Trophoblast cell (in vitro differentiated cells and primary cell): Measurements from ENCODE around the gene AIDA.

Experiments used
- DNase-seq, 2 donors: peaks; one replicate each; pipeline ENCODE4 v3.0.0-alpha.2; 2016
- H2AFZ ChIP-seq: 2 replicates; pipeline ENCODE4 v1.6.1; 2013; ENCODE audit warnings: low read length, moderate library complexity, mild to moderate bottlenecking; ENCODE audit not compliant: insufficient read depth, poor library complexity
- H2AK5ac ChIP-seq: 2 replicates; pipeline ENCODE4 v1.6.1; 2013; ENCODE audit warnings: mild to moderate bottlenecking, low read length
- H2BK120ac ChIP-seq: 2 replicates; pipeline ENCODE4 v1.6.1; 2013; ENCODE audit warnings: low read length, mild to moderate bottlenecking, moderate library complexity; ENCODE audit not compliant: insufficient read depth, poor library complexity
- H2BK12ac ChIP-seq: 2 replicates; pipeline ENCODE4 v1.6.1; 2013; ENCODE audit warnings: mild to moderate bottlenecking, low read length, moderate library complexity
- H2BK5ac ChIP-seq: 2 replicates; pipeline ENCODE4 v1.6.1; 2013; ENCODE audit warnings: low read length, low read depth, moderate library complexity, mild to moderate bottlenecking; ENCODE audit not compliant: poor library complexity
- H3K14ac ChIP-seq: 2 replicates; pipeline ENCODE4 v1.6.1; 2013; ENCODE audit warnings: mild to moderate bottlenecking, low read length
- H3K18ac ChIP-seq: 2 replicates; pipeline ENCODE4 v1.6.1; 2013; ENCODE audit warnings: mild to moderate bottlenecking, low read length
- H3K23ac ChIP-seq: 2 replicates; pipeline ENCODE4 v1.6.1; 2013; ENCODE audit warnings: low read length
- H3K27ac ChIP-seq: 2 replicates; pipeline ENCODE4 v1.5.1; 2013; ENCODE audit warnings: low read depth, mild to moderate bottlenecking, inconsistent platforms, low read length, moderate library complexity
- H3K27me3 ChIP-seq: 2 replicates; pipeline ENCODE4 v1.6.1; 2013; ENCODE audit warnings: inconsistent platforms, mild to moderate bottlenecking, low read length, moderate library complexity; ENCODE audit not compliant: insufficient read depth
- H3K36me3 ChIP-seq, 2 experiments: 1 replicate in 1 of 2; 2 replicates in 1 of 2; pipeline ENCODE4 v1.6.1; 2013; ENCODE audit warnings: low read length in 2 of 2, mild to moderate bottlenecking in 2 of 2, moderate library complexity in 1 of 2; ENCODE audit not compliant: insufficient read depth in 2 of 2, control insufficient read depth in 1 of 2
- H3K4ac ChIP-seq: 2 replicates; pipeline ENCODE4 v1.6.1; 2013; ENCODE audit warnings: low read depth, mild to moderate bottlenecking, low read length, moderate library complexity
- H3K4me1 ChIP-seq, 2 experiments: 1 replicate in 1 of 2; 2 replicates in 1 of 2; pipeline ENCODE4 v1.6.1; 2013; ENCODE audit warnings: low read length in 2 of 2, mild to moderate bottlenecking in 2 of 2, moderate library complexity in 1 of 2; ENCODE audit not compliant: insufficient read depth in 2 of 2, control insufficient read depth in 1 of 2
- H3K4me2 ChIP-seq: 2 replicates; pipeline ENCODE4 v1.6.1; 2013; ENCODE audit warnings: inconsistent platforms, mild to moderate bottlenecking, low read length, moderate library complexity
- H3K4me3 ChIP-seq: 2 replicates; pipeline ENCODE4 v1.5.1; 2013; ENCODE audit warnings: mild to moderate bottlenecking, low read depth, low read length, inconsistent platforms
- H3K79me1 ChIP-seq: one replicate; pipeline ENCODE4 v1.6.1; 2013; ENCODE audit warnings: low read length
- H3K79me2 ChIP-seq: 2 replicates; pipeline ENCODE4 v1.6.1; 2013; ENCODE audit warnings: low read length, mild to moderate bottlenecking; ENCODE audit not compliant: control insufficient read depth, insufficient read depth, poor library complexity
- H3K9ac ChIP-seq: 2 replicates; pipeline ENCODE4 v1.6.1; 2013; ENCODE audit warnings: mild to moderate bottlenecking, low read length
- H3K9me3 ChIP-seq: 2 replicates; pipeline ENCODE4 v1.6.1; 2013; ENCODE audit warnings: low read depth, mild to moderate bottlenecking, control low read depth, inconsistent platforms, low read length; ENCODE audit not compliant: insufficient read depth
- H4K12ac ChIP-seq: 2 replicates; pipeline ENCODE4 v1.6.1; 2013; ENCODE audit warnings: low read depth, mild to moderate bottlenecking, low read length, moderate library complexity
- H4K8ac ChIP-seq: 2 replicates; pipeline ENCODE4 v1.6.1; 2013; ENCODE audit warnings: low read depth, mild to moderate bottlenecking, low read length, moderate library complexity
- H4K91ac ChIP-seq: one replicate; pipeline ENCODE4 v1.6.1; 2013; ENCODE audit warnings: low read depth, mild to moderate bottlenecking, low read length, moderate library complexity
- WGBS: extraction: QIAGEN DNeasy Blood & Tissue Kit; methylation state at CpG from one replicate; pipeline ENCODE4 v1.1.7; 2013; ENCODE audit warnings: missing lambda C conversion rate; ENCODE audit not compliant: insufficient read length, insufficient coverage; ENCODE audit errors: extremely low coverage; 5-methylcytosine and 5-hydroxymethylcytosine counted together

AIDA gene

DNA sequence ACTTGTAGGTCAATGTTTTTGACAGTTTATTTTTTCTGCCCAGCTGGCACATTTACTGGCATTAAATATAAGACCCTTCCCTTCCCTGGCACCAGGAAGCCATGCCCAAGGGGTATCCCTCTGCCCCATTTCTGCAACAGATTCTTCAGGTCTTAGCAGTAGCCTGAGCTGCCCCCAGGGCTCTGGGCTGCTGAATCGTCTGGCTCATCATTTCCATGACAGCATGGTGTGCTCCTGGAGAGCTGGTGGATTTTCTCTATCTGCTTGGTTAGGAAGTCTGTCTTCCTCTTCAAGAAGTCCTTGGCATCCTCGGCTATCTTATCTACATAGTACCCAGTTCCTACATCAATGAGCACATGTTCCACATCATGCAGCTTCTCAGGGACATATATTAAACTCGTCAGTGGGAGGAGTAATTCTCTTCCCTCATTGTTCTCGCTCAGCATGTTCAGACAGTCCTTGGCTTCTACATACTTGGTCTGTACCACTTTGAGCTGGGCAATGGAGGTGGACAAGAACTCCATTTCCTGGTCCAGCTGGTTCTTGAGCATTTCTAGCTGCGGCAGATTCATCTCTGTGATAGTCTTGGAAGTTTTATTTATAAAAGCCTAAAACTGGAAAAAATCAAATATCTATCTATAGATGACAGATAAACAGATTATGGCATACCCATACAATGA is 70.9 kb downstream of the AIDA start:
- Histone ChIP-seq H2BK120ac (no peak overlapping the region), H3K9me3 (no peaks in the 10 kb centered on the region), H3K79me2 (peaks cover 3% of the 10 kb centered on the region), H3K9ac (no peak overlapping the region), H2AFZ (no peak overlapping the region), H3K4me3 (no peak overlapping the region), H2BK5ac (no peak overlapping the region), H3K23ac (no peak overlapping the region), H3K4me1 (peaks cover 0 to 2% of the 10 kb centered on the region in 2 experiments), H3K4ac (no peak overlapping the region), H3K18ac (no peak overlapping the region), H3K27ac (no peak overlapping the region), H3K4me2 (no peak overlapping the region), H3K79me1 (peaks cover 7% of the 10 kb centered on the region), H2AK5ac (no peak overlapping the region), H3K14ac (no peak overlapping the region), H4K8ac (no peak overlapping the region), H4K12ac (no peak overlapping the region), H3K27me3 (no peaks in the 10 kb centered on the region), H3K36me3 (peaks cover 7% of the 10 kb centered on the region in 2 experiments), H2BK12ac (no peak overlapping the region), H4K91ac (no peak overlapping the region)
- peak in 1 of 2 donors; percentile 40 for DNase-seq
- WGBS = no CpG with 5 or more reads among the region's 5 CpGs

DNA sequence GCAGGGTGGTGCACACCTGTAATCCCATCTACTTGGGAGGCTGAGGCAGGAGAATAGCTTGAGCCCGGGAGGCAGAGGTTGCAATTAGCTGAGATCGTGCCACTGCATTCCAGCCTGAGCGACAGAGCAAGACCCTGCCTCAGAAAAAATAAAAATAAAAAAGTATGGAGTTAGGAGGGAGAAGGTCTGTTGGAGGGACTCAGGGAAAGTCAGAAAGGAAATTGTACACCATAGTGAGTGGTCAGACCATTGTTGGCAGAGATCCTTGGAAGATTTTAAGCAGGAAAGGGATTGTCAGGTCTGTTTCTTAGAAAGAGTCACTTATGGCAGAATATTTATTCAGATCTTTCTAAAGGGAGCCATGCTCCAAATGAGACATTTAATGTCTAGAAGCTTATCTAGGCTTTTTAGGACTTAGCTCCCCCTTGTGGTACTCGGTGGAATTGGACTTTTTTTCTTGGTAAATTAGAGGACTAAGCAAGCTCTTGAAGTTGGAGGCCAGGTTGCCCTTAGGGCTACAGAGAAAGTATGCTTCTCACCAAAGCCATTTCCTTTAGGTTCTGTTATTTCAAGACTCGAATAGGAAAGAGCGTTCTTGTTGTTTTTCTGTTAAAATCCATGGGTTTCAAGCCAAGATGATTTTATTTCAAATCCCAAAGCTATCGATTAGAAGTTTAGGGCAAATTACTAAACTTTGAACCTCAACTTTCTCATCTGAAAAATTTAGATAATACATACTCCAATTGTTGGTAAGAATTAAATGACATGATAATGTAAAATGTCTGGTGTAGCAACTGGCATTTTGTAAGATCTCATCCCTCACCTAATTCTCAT is 77.9 kb downstream of the AIDA start:
- Histone ChIP-seq H4K91ac (no peak overlapping the region), H3K9me3 (no peaks in the 10 kb centered on the region), H2AFZ (no peak overlapping the region), H3K79me2 (no peaks in the 10 kb centered on the region), H2AK5ac (no peak overlapping the region), H3K4me2 (no peak overlapping the region), H3K4me3 (no peak overlapping the region), H3K36me3 (peaks cover 15 to 18% of the 10 kb centered on the region in 2 experiments), H3K4me1 (no peaks in the 10 kb centered on the region), H4K8ac (no peak overlapping the region), H3K27ac (no peak overlapping the region), H2BK120ac (no peak overlapping the region), H3K14ac (no peak overlapping the region), H3K79me1 (no peaks in the 10 kb centered on the region), H3K27me3 (no peaks in the 10 kb centered on the region), H4K12ac (no peak overlapping the region), H3K18ac (no peak overlapping the region), H3K23ac (no peak overlapping the region), H2BK5ac (no peak overlapping the region), H3K4ac (no peak overlapping the region), H3K9ac (no peak overlapping the region), H2BK12ac (no peak overlapping the region)
- no CpG with 5 or more reads among the region's 7 CpGs for WGBS
- DNase-seq = peak; percentile 92 to 100

DNA sequence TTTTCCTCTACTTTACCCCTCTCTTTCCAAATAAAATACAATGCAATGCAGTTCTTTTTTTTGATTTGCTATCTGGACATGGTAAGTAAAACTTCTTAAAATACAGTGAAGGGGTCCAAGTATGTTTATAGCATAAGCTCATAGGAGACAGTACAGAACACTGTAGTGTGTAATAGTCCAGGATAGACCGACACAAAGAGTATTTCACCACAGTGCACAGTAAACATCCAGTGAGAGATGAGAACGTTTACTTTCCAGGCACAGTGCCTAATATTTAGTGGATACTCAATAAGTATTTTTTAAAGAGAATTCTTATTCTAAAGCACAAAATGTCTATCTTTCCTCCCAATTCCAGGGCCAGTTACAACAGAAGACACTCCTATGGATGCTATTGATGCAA is 79.5 kb downstream of the AIDA start:
- Histone ChIP-seq H4K8ac (no peak overlapping the region), H3K79me1 (no peaks in the 10 kb centered on the region), H2BK120ac (no peak overlapping the region), H2BK5ac (no peak overlapping the region), H3K4me3 (no peak overlapping the region), H3K23ac (no peak overlapping the region), H3K4me1 (no peaks in the 10 kb centered on the region), H4K12ac (no peak overlapping the region), H3K27me3 (no peaks in the 10 kb centered on the region), H2AFZ (no peak overlapping the region), H3K18ac (no peak overlapping the region), H3K14ac (no peak overlapping the region), H3K36me3 (peaks cover 18% of the 10 kb centered on the region in 2 experiments), H2AK5ac (no peak overlapping the region), H3K4ac (no peak overlapping the region), H3K9ac (no peak overlapping the region), H2BK12ac (no peak overlapping the region), H3K4me2 (no peak overlapping the region), H3K9me3 (no peaks in the 10 kb centered on the region), H3K79me2 (no peaks in the 10 kb centered on the region), H4K91ac (no peak overlapping the region), H3K27ac (no peak overlapping the region)
- no CpG with 5 or more reads among the region's 2 CpGs for WGBS
- DNase-seq = no peak

- no peak overlapping the region for H3K18ac ChIP-seq
- H3K9me3 ChIP-seq = no peaks in the 10 kb centered on the region
- H3K14ac ChIP-seq = no peak overlapping the region
- no peaks in the 10 kb centered on the region for H3K27me3 ChIP-seq
- no peaks in the 10 kb centered on the region for H3K79me1 ChIP-seq
- H4K91ac ChIP-seq = no peak overlapping the region
- no peak overlapping the region for H3K9ac ChIP-seq
- no peak overlapping the region for H2BK12ac ChIP-seq
- H3K23ac ChIP-seq = no peak overlapping the region
- peaks cover 18 to 20% of the 10 kb centered on the region in 2 experiments for H3K36me3 ChIP-seq
- no CpG with 5 or more reads among the region's 3 CpGs for WGBS
- H3K4me2 ChIP-seq = no peak overlapping the region
- no peak overlapping the region for H4K8ac ChIP-seq
- no peak overlapping the region for H2AFZ ChIP-seq
- H3K4me1 ChIP-seq = no peaks in the 10 kb centered on the region
- H4K12ac ChIP-seq = no peak overlapping the region
- no peak overlapping the region for H3K27ac ChIP-seq
- no peak overlapping the region for H2BK5ac ChIP-seq
- no peak overlapping the region for H3K4me3 ChIP-seq
- H3K79me2 ChIP-seq = no peaks in the 10 kb centered on the region
- peak in 1 of 2 donors; percentile 54 for DNase-seq
- H2AK5ac ChIP-seq = no peak overlapping the region
- no peak overlapping the region for H2BK120ac ChIP-seq
- H3K4ac ChIP-seq = no peak overlapping the region
Observed at GRCh38 chr1:222631611-222632208, 80.6 kb downstream of the AIDA start.
